Cardiac fibroblast (primary cell): Measurements from ENCODE around the gene CPA2.

ENCODE experiments used
- DNase-seq, 2 donors: peaks; one replicate each; pipeline versions ENCODE4 v3.0.0 to v3.0.0-alpha.2; 2010; ENCODE audit warnings: low read depth in 2 of 2
- H3K4me3 ChIP-seq, 2 donors: replicated peaks in 1 of 2; 1 replicate in 1 of 2; 2 replicates in 1 of 2; pipeline ENCODE4 v1.5.1; 2011; ENCODE audit warnings: low read depth in 2 of 2, low read length in 2 of 2, mild to moderate bottlenecking in 2 of 2, moderate library complexity in 1 of 2
- TF ChIP-seq, protein P1 (sequence below): IDR thresholded peaks from one replicate; pipeline ENCODE4 v1.5.1; 2011; ENCODE audit warnings: low read depth, mild to moderate bottlenecking, low read length, inconsistent platforms

Gene CPA2

DNA sequence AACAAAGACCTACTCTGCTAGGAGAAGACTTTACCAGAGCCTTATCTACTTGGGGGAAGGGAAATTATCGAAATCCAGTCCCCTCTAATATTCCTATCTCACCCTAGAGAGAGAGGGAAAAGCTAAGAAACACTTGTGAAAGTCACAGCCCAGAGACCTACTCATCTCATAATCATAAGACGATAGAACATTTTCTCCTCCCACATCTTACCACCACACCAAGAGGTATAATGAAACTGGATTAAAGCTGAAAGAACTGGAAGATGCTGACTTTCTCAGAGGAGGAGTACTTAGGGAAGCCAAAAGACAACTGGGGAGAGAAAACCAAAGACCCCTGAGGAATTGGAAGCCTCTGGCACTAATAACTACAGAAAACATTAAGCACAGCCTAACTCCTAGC lies 67.2 kb downstream of the CPA2 start:
- H3K4me3 ChIP-seq, result no peak overlapping the region
- DNase-seq, result no peak
- TF ChIP-seq, protein P1, sequence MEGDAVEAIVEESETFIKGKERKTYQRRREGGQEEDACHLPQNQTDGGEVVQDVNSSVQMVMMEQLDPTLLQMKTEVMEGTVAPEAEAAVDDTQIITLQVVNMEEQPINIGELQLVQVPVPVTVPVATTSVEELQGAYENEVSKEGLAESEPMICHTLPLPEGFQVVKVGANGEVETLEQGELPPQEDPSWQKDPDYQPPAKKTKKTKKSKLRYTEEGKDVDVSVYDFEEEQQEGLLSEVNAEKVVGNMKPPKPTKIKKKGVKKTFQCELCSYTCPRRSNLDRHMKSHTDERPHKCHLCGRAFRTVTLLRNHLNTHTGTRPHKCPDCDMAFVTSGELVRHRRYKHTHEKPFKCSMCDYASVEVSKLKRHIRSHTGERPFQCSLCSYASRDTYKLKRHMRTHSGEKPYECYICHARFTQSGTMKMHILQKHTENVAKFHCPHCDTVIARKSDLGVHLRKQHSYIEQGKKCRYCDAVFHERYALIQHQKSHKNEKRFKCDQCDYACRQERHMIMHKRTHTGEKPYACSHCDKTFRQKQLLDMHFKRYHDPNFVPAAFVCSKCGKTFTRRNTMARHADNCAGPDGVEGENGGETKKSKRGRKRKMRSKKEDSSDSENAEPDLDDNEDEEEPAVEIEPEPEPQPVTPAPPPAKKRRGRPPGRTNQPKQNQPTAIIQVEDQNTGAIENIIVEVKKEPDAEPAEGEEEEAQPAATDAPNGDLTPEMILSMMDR, result no peak

DNA sequence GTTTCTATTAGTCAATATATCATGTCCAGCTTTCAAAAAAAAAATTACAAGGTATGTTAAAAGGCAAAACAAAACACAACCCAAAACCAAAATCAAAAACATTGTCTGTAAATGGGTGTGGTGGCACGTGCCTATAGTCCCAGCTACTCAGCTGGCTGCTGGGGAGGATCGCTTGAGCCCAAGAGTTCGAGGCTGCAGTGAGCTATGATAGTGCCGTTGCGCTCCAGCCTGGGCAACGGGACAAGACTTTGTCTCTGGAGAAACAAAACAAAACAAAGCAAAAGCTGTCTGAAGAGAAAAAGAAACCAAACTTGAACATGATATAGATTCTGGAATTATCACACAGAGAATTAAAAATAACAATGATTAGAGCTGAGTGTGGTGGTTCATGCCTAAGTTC lies 67.6 kb downstream of the CPA2 start:
- H3K4me3 ChIP-seq, result no peak overlapping the region
- TF ChIP-seq, protein P1, result no peak
- peak; percentile 33 to 66 for DNase-seq

DNA sequence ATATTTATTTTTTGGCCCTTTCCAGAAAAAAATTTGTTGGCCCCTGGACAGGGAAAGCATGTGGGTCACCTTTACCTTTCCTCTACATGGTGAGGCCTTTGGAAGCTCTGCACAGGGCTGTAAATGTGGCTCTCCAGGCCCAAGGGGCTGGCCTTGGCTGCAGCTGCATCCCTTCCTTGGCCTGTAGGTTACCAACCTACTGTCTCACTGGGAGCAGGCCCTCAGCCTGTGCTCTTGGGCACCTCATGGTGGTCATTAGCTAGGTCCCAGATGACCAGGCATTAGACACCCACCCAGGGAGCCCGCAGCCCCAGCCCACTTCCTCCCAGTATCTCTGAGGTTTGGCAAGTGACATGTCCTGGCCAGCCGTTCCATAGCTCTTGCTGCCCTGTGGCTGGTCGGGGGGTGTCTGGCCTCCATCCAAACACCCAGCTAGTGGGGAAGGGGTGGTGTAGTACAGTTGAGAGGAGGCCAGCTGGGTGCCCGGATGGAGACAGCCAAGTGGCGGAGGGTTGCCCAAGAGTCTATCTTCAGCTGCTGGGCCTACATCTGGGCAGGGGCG lies 70.8 kb downstream of the CPA2 start:
- TF ChIP-seq, protein P1, result no peak
- DNase-seq, result no peak

DNA sequence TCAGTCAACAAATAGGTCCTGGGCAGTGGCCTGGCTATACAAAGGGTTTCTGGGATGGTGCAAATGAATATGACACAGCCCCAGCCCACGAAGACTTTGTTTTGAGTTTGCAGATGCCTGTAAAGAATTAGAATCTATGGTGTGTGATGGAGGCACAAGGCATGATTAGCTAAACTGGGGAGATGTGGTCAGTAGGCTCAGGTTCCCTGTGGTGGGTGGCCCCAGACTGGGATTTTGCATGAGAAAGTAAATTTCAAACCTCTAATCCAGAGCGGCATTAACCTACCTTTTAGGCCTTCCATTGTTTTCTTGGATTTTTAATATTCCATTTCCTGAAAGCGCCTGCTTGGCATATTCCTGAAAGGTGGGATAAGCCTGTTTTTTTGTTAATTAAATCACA lies 71.6 kb downstream of the CPA2 start:
- TF ChIP-seq, protein P1, result no peak
- DNase-seq, result no peak
- no peak overlapping the region for H3K4me3 ChIP-seq

More for the DNA sequence above, 70.8 kb downstream of the CPA2 start:
- no peak overlapping the region for H3K4me3 ChIP-seq
